ENCODE data around the gene PHLDB1.
A peak's percentile ranks its signal among the peaks of the same experiment; 100 is the strongest.

The PHLDB1 gene

DNA sequence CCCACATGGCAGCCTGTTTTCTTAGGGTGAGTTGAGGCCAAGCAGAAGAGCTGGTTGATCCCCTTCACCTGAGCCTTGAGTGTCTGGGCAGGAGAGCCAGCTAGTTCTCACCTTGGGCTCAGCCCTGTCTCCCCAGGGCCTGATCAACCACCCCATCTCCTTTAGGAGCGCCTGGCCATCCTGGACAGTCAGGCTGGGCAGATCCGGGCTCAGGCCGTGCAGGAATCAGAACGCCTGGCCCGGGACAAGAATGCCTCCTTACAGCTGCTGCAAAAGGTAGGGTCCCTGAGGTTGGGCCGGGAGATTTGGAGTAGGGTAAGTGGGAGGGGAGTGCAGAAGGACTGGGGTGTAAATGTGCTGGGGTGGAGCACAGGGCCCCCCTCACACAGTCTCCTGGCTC, 31.3 kb downstream of the PHLDB1 start:
- H3K36me3 ChIP-seq (ENCODE audit: insufficient read depth, low read length), result no peaks in the 10 kb centered on the region
- H3K9me3 ChIP-seq (ENCODE audit: insufficient read depth, low read length, severe bottlenecking), result no peaks in the 10 kb centered on the region

DNA sequence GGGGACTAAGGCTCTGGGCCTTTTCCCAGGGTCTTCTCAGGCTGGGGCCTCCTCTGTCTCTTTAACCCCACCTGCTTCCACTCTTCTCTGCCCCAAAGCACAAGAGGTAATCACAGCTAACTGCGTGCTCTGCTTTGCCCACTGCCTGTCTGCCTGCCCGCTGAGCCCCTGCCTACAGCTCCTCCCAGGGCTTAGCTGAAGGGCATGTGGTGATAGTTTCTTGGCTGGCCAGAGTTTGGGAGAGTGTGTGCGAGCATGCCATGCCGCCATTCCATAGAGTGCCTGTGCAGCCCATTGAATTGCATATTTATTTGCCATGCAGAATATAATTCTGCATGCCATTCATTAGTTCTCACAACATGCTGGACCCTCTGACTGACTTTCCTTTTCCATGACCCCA, 32.5 kb downstream of the PHLDB1 start:
- no peaks in the 10 kb centered on the region for H3K4me1 ChIP-seq (ENCODE audit: insufficient read depth, low read length)
- no peak overlapping the region for H3K4me3 ChIP-seq (ENCODE audit: low read depth in 1 of 2, low read length in 2 of 2)
- H3K9me3 ChIP-seq (ENCODE audit: insufficient read depth, low read length, severe bottlenecking), result no peaks in the 10 kb centered on the region
- ATAC-seq (ENCODE audit: insufficient read depth, low read depth), result no peak
- H4K20me1 ChIP-seq (ENCODE audit: insufficient read depth, low read length), result no peaks in the 10 kb centered on the region
- no peak overlapping the region for H3K4me2 ChIP-seq (ENCODE audit: insufficient read depth, low read length)
- no peaks in the 10 kb centered on the region for H3K79me2 ChIP-seq (ENCODE audit: insufficient read depth, low read length)
- DNase-seq, result no peak
- H2AFZ ChIP-seq (ENCODE audit: low read depth, low read length), result no peak overlapping the region
- H3K27ac ChIP-seq (ENCODE audit: low read length), result no peak overlapping the region
- H3K36me3 ChIP-seq (ENCODE audit: insufficient read depth, low read length), result no peaks in the 10 kb centered on the region
- peaks cover 6% of the 10 kb centered on the region for H3K27me3 ChIP-seq (ENCODE audit: insufficient read depth, low read length, poor library complexity)
- TF ChIP-seq, protein P1, sequence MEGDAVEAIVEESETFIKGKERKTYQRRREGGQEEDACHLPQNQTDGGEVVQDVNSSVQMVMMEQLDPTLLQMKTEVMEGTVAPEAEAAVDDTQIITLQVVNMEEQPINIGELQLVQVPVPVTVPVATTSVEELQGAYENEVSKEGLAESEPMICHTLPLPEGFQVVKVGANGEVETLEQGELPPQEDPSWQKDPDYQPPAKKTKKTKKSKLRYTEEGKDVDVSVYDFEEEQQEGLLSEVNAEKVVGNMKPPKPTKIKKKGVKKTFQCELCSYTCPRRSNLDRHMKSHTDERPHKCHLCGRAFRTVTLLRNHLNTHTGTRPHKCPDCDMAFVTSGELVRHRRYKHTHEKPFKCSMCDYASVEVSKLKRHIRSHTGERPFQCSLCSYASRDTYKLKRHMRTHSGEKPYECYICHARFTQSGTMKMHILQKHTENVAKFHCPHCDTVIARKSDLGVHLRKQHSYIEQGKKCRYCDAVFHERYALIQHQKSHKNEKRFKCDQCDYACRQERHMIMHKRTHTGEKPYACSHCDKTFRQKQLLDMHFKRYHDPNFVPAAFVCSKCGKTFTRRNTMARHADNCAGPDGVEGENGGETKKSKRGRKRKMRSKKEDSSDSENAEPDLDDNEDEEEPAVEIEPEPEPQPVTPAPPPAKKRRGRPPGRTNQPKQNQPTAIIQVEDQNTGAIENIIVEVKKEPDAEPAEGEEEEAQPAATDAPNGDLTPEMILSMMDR (IDR thresholded peaks at IDR 0.05; ENCODE audit: borderline replicate concordance, extremely low read depth, low read length, poor library complexity, severe bottlenecking), result no peak
- TF ChIP-seq EZH2 (IDR thresholded peaks at IDR 0.05; ENCODE audit: borderline replicate concordance, low read depth, low read length, severe bottlenecking), result no peak
- H3K9ac ChIP-seq (ENCODE audit: low read depth, low read length), result no peak overlapping the region

More for the DNA sequence above, 31.3 kb downstream of the PHLDB1 start:
- H2AFZ ChIP-seq (ENCODE audit: low read depth, low read length), result no peak overlapping the region
- no peak overlapping the region for H3K27ac ChIP-seq (ENCODE audit: low read length)
- peaks cover 14% of the 10 kb centered on the region for H3K27me3 ChIP-seq (ENCODE audit: insufficient read depth, low read length, poor library complexity)
- no peak overlapping the region for H3K4me3 ChIP-seq (ENCODE audit: low read depth in 1 of 2, low read length in 2 of 2)
- no peak for ATAC-seq (ENCODE audit: insufficient read depth, low read depth)
- H3K9ac ChIP-seq (ENCODE audit: low read depth, low read length), result no peak overlapping the region
- TF ChIP-seq EZH2 (IDR thresholded peaks at IDR 0.05; ENCODE audit: borderline replicate concordance, low read depth, low read length, severe bottlenecking), result no peak
- H3K4me1 ChIP-seq (ENCODE audit: insufficient read depth, low read length), result no peaks in the 10 kb centered on the region
- H4K20me1 ChIP-seq (ENCODE audit: insufficient read depth, low read length), result no peaks in the 10 kb centered on the region
- H3K79me2 ChIP-seq (ENCODE audit: insufficient read depth, low read length), result no peaks in the 10 kb centered on the region
- DNase-seq, result no peak
- H3K4me2 ChIP-seq (ENCODE audit: insufficient read depth, low read length), result no peak overlapping the region

DNA sequence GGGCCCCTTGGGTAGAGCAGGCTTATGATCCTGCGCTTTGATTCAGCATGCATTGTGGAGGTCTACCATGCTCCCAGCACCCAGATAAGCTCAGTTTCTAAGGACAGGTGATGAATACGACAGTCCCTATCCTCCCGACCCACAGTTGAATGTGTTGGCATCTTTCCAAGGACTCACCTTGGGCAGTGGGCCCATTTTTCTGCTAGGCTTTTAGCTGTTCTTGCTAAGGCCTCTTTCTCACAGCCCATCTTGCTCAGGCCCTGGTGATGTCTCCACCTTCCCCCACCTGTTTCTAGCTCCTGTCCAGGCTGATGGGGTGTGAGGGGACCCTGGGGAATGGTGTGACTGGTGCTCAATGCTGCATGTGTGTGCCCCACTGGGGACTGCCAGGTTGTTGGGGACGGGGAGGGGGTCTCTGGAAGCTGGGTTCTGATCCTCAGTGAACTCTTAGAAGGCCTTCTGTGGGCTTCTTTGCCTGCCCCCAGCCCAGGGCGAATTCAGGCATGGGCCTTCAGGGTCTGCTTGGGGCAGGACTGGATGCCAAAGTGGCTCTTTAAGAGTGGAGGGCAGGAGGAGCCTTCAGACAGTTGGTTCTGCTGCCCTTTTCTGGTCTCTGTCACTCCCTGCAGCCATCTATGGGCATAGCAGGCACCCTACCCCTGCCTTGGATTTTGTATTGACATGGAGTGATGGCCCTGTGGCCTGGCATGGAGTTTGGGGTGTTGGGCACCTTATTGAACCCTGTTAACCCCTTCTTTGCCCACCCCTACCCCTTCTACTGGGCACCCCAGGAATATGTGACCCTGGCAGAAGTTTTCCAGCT, 33.1 kb downstream of the PHLDB1 start:
- Histone ChIP-seq H3K9me3 (ENCODE audit: insufficient read depth, low read length, severe bottlenecking) (no peaks in the 10 kb centered on the region), H3K27me3 (ENCODE audit: insufficient read depth, low read length, poor library complexity) (peaks cover 6% of the 10 kb centered on the region), H4K20me1 (ENCODE audit: insufficient read depth, low read length) (no peaks in the 10 kb centered on the region), H3K9ac (ENCODE audit: low read depth, low read length) (no peak overlapping the region), H3K79me2 (ENCODE audit: insufficient read depth, low read length) (no peaks in the 10 kb centered on the region), H3K27ac (ENCODE audit: low read length) (no peak overlapping the region), H3K4me2 (ENCODE audit: insufficient read depth, low read length) (no peak overlapping the region), H3K4me3 (ENCODE audit: low read depth in 1 of 2, low read length in 2 of 2) (no peak overlapping the region), H3K4me1 (ENCODE audit: insufficient read depth, low read length) (no peaks in the 10 kb centered on the region), H2AFZ (ENCODE audit: low read depth, low read length) (no peak overlapping the region), H3K36me3 (ENCODE audit: insufficient read depth, low read length) (no peaks in the 10 kb centered on the region)
- ATAC-seq (ENCODE audit: insufficient read depth, low read depth) (no peak), DNase-seq (no peak)
- TF ChIP-seq, protein P1 (IDR thresholded peaks at IDR 0.05; ENCODE audit: borderline replicate concordance, extremely low read depth, low read length, poor library complexity, severe bottlenecking), result peak; percentile 12
- TF ChIP-seq EZH2 (IDR thresholded peaks at IDR 0.05; ENCODE audit: borderline replicate concordance, low read depth, low read length, severe bottlenecking), result no peak

DNA sequence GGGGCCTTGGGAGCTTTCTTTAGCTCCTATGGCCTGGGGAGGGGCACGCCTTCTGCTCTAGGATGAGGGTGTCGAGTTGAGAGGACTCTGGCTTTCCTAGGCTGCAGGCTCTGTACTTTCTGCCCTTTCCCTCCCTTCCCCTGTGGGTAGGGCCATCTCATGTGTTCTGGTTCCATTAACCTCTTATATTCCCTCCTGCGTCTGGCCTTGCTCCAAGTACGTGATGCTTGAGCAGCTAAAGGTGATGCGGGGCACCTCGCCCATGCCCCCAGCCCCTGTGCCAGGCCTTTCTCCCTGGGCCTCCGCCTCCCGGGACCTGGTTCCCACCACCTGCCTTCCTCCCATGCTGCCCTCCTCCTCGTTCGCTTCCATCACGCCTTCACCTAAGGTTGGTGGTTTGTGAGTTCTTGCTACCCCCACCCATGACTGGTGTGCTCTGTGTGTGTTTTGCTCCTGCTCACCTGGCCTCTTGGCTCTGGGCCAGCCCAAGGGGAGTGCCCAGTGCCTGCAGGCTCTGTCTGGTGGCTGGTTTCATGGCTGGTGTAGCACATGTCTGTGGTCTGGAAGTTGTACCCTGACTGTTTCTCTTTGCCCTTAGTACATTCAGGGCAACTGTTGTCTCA, 34.1 kb downstream of the PHLDB1 start:
- Histone ChIP-seq H2AFZ (ENCODE audit: low read depth, low read length) (no peak overlapping the region), H3K27ac (ENCODE audit: low read length) (no peak overlapping the region), H3K9me3 (ENCODE audit: insufficient read depth, low read length, severe bottlenecking) (no peaks in the 10 kb centered on the region), H3K27me3 (ENCODE audit: insufficient read depth, low read length, poor library complexity) (no peaks in the 10 kb centered on the region), H3K4me2 (ENCODE audit: insufficient read depth, low read length) (no peak overlapping the region), H3K9ac (ENCODE audit: low read depth, low read length) (no peak overlapping the region), H3K4me3 (ENCODE audit: low read depth in 1 of 2, low read length in 2 of 2) (no peak overlapping the region), H3K4me1 (ENCODE audit: insufficient read depth, low read length) (no peaks in the 10 kb centered on the region), H4K20me1 (ENCODE audit: insufficient read depth, low read length) (no peaks in the 10 kb centered on the region; the same call in 1 of the 2 replicates), H3K79me2 (ENCODE audit: insufficient read depth, low read length) (no peaks in the 10 kb centered on the region), H3K36me3 (ENCODE audit: insufficient read depth, low read length) (no peaks in the 10 kb centered on the region)
- TF ChIP-seq EZH2 (IDR thresholded peaks at IDR 0.05; ENCODE audit: borderline replicate concordance, low read depth, low read length, severe bottlenecking), result no peak
- TF ChIP-seq, protein P1 (IDR thresholded peaks at IDR 0.05; ENCODE audit: borderline replicate concordance, extremely low read depth, low read length, poor library complexity, severe bottlenecking), result no peak
- DNase-seq (no peak), ATAC-seq (ENCODE audit: insufficient read depth, low read depth) (peak; percentile 40; the same call in 1 of the 3 replicates)

Data from DND-41 (cell line).